OCI-LY7 (cell line): Measurements from ENCODE around the gene PIP4K2A. TPM values are rescaled to one million over a fixed set of nuclear protein-coding genes. Genes with fewer than 3 reads are reported as not detected.

Experiments
- BruUV-seq: library from RNA; stranded (reverse); fragments of 400-500 nt; replicated peaks from 2 replicates; lab custom pipeline; 2021; lab: Mats Ljungman, UMichigan
- CTCF ChIA-PET: fragments of 300-600 bp; sonication (Branson Sonifier 250); formaldehyde crosslinking; loops from one replicate; lab custom pipeline; 2022; ENCODE audit warnings: antibody characterized with exemption; ENCODE audit not compliant: unreplicated experiment; lab: Charles Lee
- POLR2A ChIA-PET: fragments of 300-600 bp; sonication (Branson Sonifier 250); formaldehyde crosslinking; loops from one replicate; lab custom pipeline; 2022; ENCODE audit warnings: antibody characterized with exemption; lab: Charles Lee
- DNase-seq: peaks from one replicate; pipeline ENCODE4 v3.0.0-alpha.2; 2015; ENCODE audit warnings: low spot score
- H2AFZ ChIP-seq: fragments of 200-600 bp; sonication (generic), shearing (Covaris generic); 2 replicates; pipeline ENCODE4 v1.6.1; 2014; ENCODE audit warnings: mild to moderate bottlenecking, antibody characterized with exemption, low read length, moderate library complexity
- H3K27ac ChIP-seq: fragments of 200-600 bp; sonication (generic); 2 replicates; pipeline ENCODE4 v1.5.1; 2014; ENCODE audit warnings: mixed run types, low read depth, mild to moderate bottlenecking, moderate library complexity, low read length, inconsistent platforms; ENCODE audit not compliant: poor library complexity, severe bottlenecking
- H3K36me3 ChIP-seq: fragments of 200-600 bp; sonication (generic); 2 replicates; pipeline ENCODE4 v1.6.1; 2014; ENCODE audit warnings: mild to moderate bottlenecking, antibody characterized with exemption, low read length, moderate library complexity, mixed read lengths; ENCODE audit not compliant: insufficient read depth
- H3K4me1 ChIP-seq: fragments of 200-600 bp; sonication (generic); 2 replicates; pipeline ENCODE4 v1.5.1; 2014; ENCODE audit warnings: mild to moderate bottlenecking, low read length; ENCODE audit not compliant: insufficient read depth, poor library complexity, severe bottlenecking
- H3K4me2 ChIP-seq: fragments of 200-600 bp; sonication (generic); 2 replicates; pipeline ENCODE4 v1.6.1; 2014; ENCODE audit warnings: mild to moderate bottlenecking, low read length
- H3K4me3 ChIP-seq: fragments of 200-600 bp; sonication (generic); 2 replicates; pipeline ENCODE4 v1.5.1; 2014; ENCODE audit warnings: mild to moderate bottlenecking, low read depth, low read length; ENCODE audit not compliant: poor library complexity, severe bottlenecking
- H3K79me2 ChIP-seq: fragments of 200-600 bp; sonication (generic); 2 replicates; pipeline ENCODE4 v1.6.1; 2016; ENCODE audit warnings: low read depth, mild to moderate bottlenecking, low read length, moderate library complexity, mixed read lengths; ENCODE audit not compliant: insufficient read depth
- H3K9me2 ChIP-seq: fragments of 200-600 bp; sonication (generic); 2 replicates; pipeline ENCODE4 v1.6.1; 2016; ENCODE audit warnings: mild to moderate bottlenecking, low read length, mixed read lengths; ENCODE audit not compliant: insufficient read depth
- H3K9me3 ChIP-seq: fragments of 200-600 bp; sonication (generic); 2 replicates; pipeline ENCODE4 v1.6.1; 2014; ENCODE audit warnings: mild to moderate bottlenecking, mixed run types, low read length, mixed read lengths
- H4K20me1 ChIP-seq: fragments of 200-600 bp; sonication (generic); 2 replicates; pipeline ENCODE4 v1.6.1; 2014; ENCODE audit warnings: mild to moderate bottlenecking, antibody characterized with exemption, low read length, moderate library complexity, mixed read lengths; ENCODE audit not compliant: insufficient read depth
- CTCF ChIP-seq: fragments of 200-600 bp; sonication (generic); conservative IDR thresholded peaks from 2 replicates; pipeline ENCODE4 v1.5.1; 2014; ENCODE audit warnings: mild to moderate bottlenecking, antibody characterized with exemption, low read length, moderate library complexity, mixed read lengths
- EZH2phosphoT487 ChIP-seq: fragments of 200-600 bp; sonication (generic); IDR thresholded peaks from 2 replicates; pipeline ENCODE4 v1.6.1; 2018; ENCODE audit warnings: low read depth, borderline replicate concordance, mild to moderate bottlenecking, mixed run types, antibody characterized with exemption, low read length, moderate library complexity, mixed read lengths
- intact Hi-C: fragments of 100-400 bp; cut with micrococcal nuclease; formaldehyde crosslinking; loops from one replicate; pipeline ENCODE4 v1.10.0; 2022; ENCODE audit not compliant: unreplicated experiment
- total RNA-seq, 2 experiments: library from RNA; depleted of rRNA in 1 of 2; stranded (reverse); fragments of >200 nt in 1 of 2; shearing (Covaris generic) in 1 of 2; gene quantifications; 2 replicates each; pipeline ENCODE4 v1.2.3, GENCODE V29; 2014 to 2022

PIP4K2A gene
- total RNA-seq, 2 experiments from 2014 or later = 32.5 to 42.6 TPM

DNA sequence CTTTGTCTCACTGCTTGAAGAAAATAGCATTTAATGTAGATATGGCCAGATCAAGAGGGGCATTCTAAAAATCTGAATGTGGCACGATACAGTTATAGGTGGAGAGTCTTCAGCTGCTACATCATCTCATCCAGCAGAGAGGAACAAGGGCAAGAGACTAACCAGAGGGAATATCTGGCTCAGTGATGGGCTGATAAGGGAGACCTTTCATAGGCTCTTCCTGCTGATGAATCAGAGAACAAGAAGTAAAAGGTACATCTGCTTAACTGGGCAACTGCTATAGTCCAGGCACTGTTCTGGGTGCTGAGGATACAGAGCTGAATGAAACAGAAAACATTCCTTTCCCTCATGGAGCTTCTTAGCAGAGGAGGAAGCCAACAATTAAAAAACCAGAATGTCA, 37.9 kb downstream of the PIP4K2A start:
- DNase-seq = no peak
- intact Hi-C loops = no loop called here
- ChIA-PET POLR2A (interaction anchor here (0.6 to 0.9 kb wide), 3 partner anchors 11 to 25 kb away, joined by 3 to 4 read pairs (median 3); no protein-coding TSS in a partner anchor), CTCF (no interaction called here)
- Histone ChIP-seq H3K4me3 (no peak overlapping the region), H3K36me3 (no peaks in the 10 kb centered on the region), H3K4me2 (no peak overlapping the region), H3K9me3 (no peaks in the 10 kb centered on the region), H3K27ac (no peak overlapping the region), H3K9me2 (no peaks in the 10 kb centered on the region), H3K4me1 (no peaks in the 10 kb centered on the region), H3K79me2 (peaks cover 4% of the 10 kb centered on the region; the same call in 1 of the 2 replicates), H4K20me1 (peaks cover 15% of the 10 kb centered on the region), H2AFZ (no peak overlapping the region)
- no TSS peak for BruUV-seq
- TF ChIP-seq CTCF (no peak), EZH2phosphoT487 (no peak)

- H3K9me2 ChIP-seq = no peaks in the 10 kb centered on the region
- no TSS peak for BruUV-seq
- no peak overlapping the region for H3K4me3 ChIP-seq
- H3K4me1 ChIP-seq = no peaks in the 10 kb centered on the region
- ChIA-PET CTCF (no interaction called here), POLR2A (interaction anchor here (0.6 to 1.3 kb wide), 6 partner anchors 26 to 1256 kb away, joined by 3 to 9 read pairs (median 4); no protein-coding TSS in a partner anchor)
- DNase-seq = no peak
- H3K27ac ChIP-seq = no peak overlapping the region
- TF ChIP-seq EZH2phosphoT487 = no peak
- TF ChIP-seq CTCF = no peak
- no peak overlapping the region for H3K4me2 ChIP-seq
- no peak overlapping the region for H2AFZ ChIP-seq
- no peaks in the 10 kb centered on the region for H3K9me3 ChIP-seq
- peaks cover 15% of the 10 kb centered on the region for H4K20me1 ChIP-seq
- intact Hi-C loops = no loop called here
- H3K36me3 ChIP-seq = no peaks in the 10 kb centered on the region
- H3K79me2 ChIP-seq = peaks cover 4% of the 10 kb centered on the region; the same call in 1 of the 2 replicates
Observed at GRCh38 chr10:22674573-22674930, 39.8 kb downstream of the PIP4K2A start.

GRCh38 chr10:22673785-22674572, 40.4 kb downstream of the PIP4K2A start:
- Histone ChIP-seq H3K27ac (no peak overlapping the region), H3K4me1 (no peaks in the 10 kb centered on the region), H3K4me3 (no peak overlapping the region), H3K4me2 (no peak overlapping the region), H3K9me3 (no peaks in the 10 kb centered on the region), H3K36me3 (no peaks in the 10 kb centered on the region), H4K20me1 (peaks cover 10% of the 10 kb centered on the region), H3K79me2 (peaks cover 4% of the 10 kb centered on the region; the same call in 1 of the 2 replicates), H3K9me2 (no peaks in the 10 kb centered on the region), H2AFZ (no peak overlapping the region)
- no TSS peak for BruUV-seq
- intact Hi-C loops = no loop called here
- ChIA-PET POLR2A (interaction anchor here (0.6 to 1.3 kb wide), 6 partner anchors 27 to 1256 kb away, joined by 3 to 9 read pairs (median 3); no protein-coding TSS in a partner anchor), CTCF (no interaction called here)
- no peak for DNase-seq
- TF ChIP-seq EZH2phosphoT487 (no peak), CTCF (no peak)
